Neural crest cell (in vitro differentiated cells): ENCODE data around the gene C5AR1. TPM values are rescaled to one million over a fixed set of nuclear protein-coding genes. Genes with fewer than 3 reads are reported as not detected.
"Not testable (repeated sequence)": the region's sequence is repeated elsewhere in the genome, so short reads cannot be mapped to it uniquely, and the experiment has no call there.

ENCODE experiments used
- DNase-seq: peaks from one replicate; pipeline ENCODE4 v3.0.0; 2021; ENCODE audit warnings: low read depth, mixed read lengths, low spot score
- H3K27ac Mint-ChIP-seq: one replicate; pipeline ENCODE4 v1.8.0; 2021; ENCODE audit warnings: mild to moderate bottlenecking, mixed read lengths; ENCODE audit not compliant: unreplicated experiment
- H3K27me3 Mint-ChIP-seq: 2 replicates; pipeline ENCODE4 v1.8.0; 2021; ENCODE audit warnings: low read depth, mild to moderate bottlenecking, mixed read lengths
- H3K36me3 Mint-ChIP-seq: 2 replicates; pipeline ENCODE4 v1.8.0; 2021; ENCODE audit warnings: low read depth, mild to moderate bottlenecking, mixed read lengths
- H3K4me1 Mint-ChIP-seq: 2 replicates; pipeline ENCODE4 v1.8.0; 2021; ENCODE audit warnings: mixed read lengths
- H3K4me3 Mint-ChIP-seq: one replicate; pipeline ENCODE4 v1.8.0; 2021; ENCODE audit warnings: mild to moderate bottlenecking, mixed read lengths
- H3K9me3 Mint-ChIP-seq: 2 replicates; pipeline ENCODE4 v1.8.0; 2021; ENCODE audit warnings: mixed read lengths
- total RNA-seq: library from RNA; stranded (reverse); gene quantifications from 2 replicates; pipeline ENCODE4 v1.2.1, GENCODE V29; 2021
- TF ChIP-seq, protein P1 (sequence below): fragments of 200-600 bp; sonication (generic); conservative IDR thresholded peaks from 2 replicates; pipeline ENCODE4 v1.5.0; 2021; ENCODE audit warnings: antibody characterized with exemption, mild to moderate bottlenecking

Gene C5AR1
- total RNA-seq, 1 donor from 2014 or later: 0.44 TPM

DNA sequence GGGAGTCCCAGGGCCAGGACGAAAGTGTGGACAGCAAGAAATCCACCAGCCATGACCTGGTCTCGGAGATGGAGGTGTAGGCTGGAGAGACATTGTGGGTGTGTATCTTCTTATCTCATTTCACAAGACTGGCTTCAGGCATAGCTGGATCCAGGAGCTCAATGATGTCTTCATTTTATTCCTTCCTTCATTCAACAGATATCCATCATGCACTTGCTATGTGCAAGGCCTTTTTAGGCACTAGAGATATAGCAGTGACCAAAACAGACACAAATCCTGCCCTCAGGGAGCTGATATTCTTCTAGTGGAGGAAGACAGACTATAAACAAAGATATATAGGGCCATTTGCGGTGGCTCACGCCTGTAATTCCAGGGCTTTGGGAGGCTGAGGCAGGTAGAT lies 32.1 kb downstream of the C5AR1 start:
- Mint-ChIP-seq H3K4me3 (no peak overlapping the region), H3K9me3 (no peaks in the 10 kb centered on the region), H3K27ac (no peak overlapping the region)

GRCh38 chr19:47343194-47343802 lies 33.6 kb downstream of the C5AR1 start:
- Mint-ChIP-seq H3K27me3 (peaks cover 5% of the 10 kb centered on the region), H3K36me3 (no peaks in the 10 kb centered on the region), H3K4me1 (peaks cover under 1% of the 10 kb centered on the region), H3K9me3 (no peaks in the 10 kb centered on the region), H3K4me3 (no peak overlapping the region), H3K27ac (peak overlapping the region; percentile 71)
- DNase-seq: no peak
- TF ChIP-seq, protein P1, sequence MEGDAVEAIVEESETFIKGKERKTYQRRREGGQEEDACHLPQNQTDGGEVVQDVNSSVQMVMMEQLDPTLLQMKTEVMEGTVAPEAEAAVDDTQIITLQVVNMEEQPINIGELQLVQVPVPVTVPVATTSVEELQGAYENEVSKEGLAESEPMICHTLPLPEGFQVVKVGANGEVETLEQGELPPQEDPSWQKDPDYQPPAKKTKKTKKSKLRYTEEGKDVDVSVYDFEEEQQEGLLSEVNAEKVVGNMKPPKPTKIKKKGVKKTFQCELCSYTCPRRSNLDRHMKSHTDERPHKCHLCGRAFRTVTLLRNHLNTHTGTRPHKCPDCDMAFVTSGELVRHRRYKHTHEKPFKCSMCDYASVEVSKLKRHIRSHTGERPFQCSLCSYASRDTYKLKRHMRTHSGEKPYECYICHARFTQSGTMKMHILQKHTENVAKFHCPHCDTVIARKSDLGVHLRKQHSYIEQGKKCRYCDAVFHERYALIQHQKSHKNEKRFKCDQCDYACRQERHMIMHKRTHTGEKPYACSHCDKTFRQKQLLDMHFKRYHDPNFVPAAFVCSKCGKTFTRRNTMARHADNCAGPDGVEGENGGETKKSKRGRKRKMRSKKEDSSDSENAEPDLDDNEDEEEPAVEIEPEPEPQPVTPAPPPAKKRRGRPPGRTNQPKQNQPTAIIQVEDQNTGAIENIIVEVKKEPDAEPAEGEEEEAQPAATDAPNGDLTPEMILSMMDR: no peak

More for the DNA sequence above, 32.1 kb downstream of the C5AR1 start:
- Mint-ChIP-seq H3K27me3 (peaks cover 5% of the 10 kb centered on the region), H3K4me1 (no peaks in the 10 kb centered on the region), H3K36me3 (no peaks in the 10 kb centered on the region)
- TF ChIP-seq, protein P1: no peak
- DNase-seq: no peak

GRCh38 chr19:47344425-47344824 lies 34.8 kb downstream of the C5AR1 start:
- DNase-seq: no peak
- Mint-ChIP-seq H3K4me3 (no peak overlapping the region), H3K9me3 (peaks cover 2% of the 10 kb centered on the region), H3K27me3 (peaks cover 5% of the 10 kb centered on the region), H3K36me3 (peaks cover 2% of the 10 kb centered on the region), H3K27ac (no peak overlapping the region), H3K4me1 (peaks cover 10% of the 10 kb centered on the region)
- TF ChIP-seq, protein P1: no peak

DNA sequence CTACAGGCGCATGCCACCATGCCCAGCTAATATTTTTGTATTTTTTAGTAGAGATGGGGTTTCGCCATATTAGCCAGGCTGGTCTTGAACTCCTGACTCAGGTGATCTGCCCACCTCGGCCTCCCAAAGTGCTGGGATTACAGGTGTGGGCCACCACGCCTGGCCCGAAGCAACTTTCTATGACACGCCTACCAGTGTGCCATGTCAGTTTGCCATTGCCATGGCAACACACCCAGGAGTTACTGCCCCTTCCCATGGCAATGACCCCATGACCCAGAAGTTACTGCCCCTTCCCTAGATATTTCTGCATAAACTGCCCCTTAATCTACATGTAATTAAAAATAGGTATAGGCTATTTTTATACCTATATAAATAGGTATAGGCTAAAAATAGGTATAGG lies 36.4 kb downstream of the C5AR1 start:
- H3K27ac Mint-ChIP-seq, H3K27me3 Mint-ChIP-seq, H3K9me3 Mint-ChIP-seq, DNase-seq, H3K4me3 Mint-ChIP-seq: not testable (repeated sequence)
- H3K4me1 Mint-ChIP-seq: peaks cover 23% of the 10 kb centered on the region
- H3K36me3 Mint-ChIP-seq: peaks cover 12% of the 10 kb centered on the region

DNA sequence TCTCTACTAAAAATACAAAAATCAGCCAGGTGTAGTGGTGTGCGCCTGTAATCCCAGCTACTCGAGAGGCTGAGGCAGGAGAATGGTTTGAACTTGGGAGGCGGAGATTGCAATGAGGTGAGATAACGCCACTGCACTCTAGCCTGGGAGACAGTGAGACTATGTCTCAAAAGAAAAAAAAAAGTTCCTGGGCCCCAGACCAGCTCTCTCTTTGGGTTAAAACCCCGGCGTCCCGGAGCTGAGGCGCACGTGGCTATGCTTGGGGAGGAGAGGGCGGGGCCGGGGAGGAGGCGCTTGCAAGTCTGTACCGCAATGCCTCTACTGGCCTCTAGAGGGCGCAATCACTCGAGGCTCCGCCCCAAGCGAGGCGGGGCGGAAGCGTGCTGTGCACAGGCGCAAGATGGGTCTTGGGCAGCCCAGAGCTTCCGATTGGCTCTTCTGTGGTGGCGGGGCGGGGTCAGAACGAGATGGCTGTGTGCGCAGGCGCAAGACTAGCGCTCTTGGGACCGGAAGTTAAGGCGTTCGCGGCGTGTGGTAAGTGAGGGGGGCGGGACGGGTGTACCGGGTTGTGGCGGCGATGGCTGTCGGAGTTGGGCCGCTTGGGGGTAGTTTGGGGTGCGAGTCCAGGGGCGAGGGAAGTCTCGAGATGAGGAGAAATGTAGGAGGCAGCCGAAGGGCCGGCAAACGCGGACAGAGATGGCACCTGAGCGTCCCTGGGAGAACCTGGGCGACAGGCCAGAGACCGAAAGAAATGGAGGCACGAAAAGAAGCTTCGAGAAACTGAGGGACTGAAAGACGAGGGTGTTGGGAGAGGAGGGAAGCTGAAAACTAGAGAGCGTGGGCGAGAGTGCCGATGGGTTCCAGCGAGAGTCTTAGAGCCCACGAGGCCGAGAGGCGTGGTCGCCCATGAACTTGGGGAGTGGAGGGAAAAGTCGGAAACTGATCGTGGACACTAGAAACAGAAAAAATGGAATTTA lies 39.4 kb downstream of the C5AR1 start, which contains the start of gene DHX34:
TSS of gene DHX34 (plus strand) at position 497 of the 977 bp plus-strand sequence. CDS start 3,716 bp downstream, outside the sequence.
- peaks cover 36% of the 10 kb centered on the region for H3K4me1 Mint-ChIP-seq
- H3K27ac Mint-ChIP-seq: peak within 1 kb of the TSS; percentile 86
- H3K4me3 Mint-ChIP-seq: peak within 1 kb of the TSS; percentile 99
- peaks cover 2% of the 10 kb centered on the region for H3K9me3 Mint-ChIP-seq
- DNase-seq: peak; percentile 99
- no peaks in the 10 kb centered on the region for H3K27me3 Mint-ChIP-seq
- peaks cover 25% of the 10 kb centered on the region for H3K36me3 Mint-ChIP-seq
- TF ChIP-seq, protein P1: peak; percentile 100
